Measurements from ENCODE around the gene CRBN.

DNA sequence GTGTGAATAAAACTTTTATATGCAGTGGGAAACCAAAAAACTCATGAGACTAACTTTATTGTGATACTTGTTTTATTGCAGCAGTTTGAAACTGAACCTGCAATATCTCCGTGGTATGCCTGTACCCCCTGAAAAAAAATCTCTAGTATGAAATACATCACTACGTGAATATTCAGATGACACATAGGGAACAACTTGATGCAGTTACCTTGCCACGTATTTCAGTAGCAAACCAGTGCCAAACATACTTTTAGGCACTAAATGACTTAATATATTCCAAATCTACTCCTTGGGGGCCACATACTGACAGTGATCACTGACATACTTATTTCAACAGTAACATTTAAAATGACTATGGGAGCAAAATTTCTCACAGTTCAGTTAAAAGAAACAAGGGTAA is 13.8 kb downstream of the CRBN start:
- TF ChIP-seq ISL1 (CRISPR knock-in tag; IDR thresholded peaks at IDR 0.05) (no peak), PATZ1 (CRISPR knock-in tag; IDR thresholded peaks at IDR 0.05; ENCODE audit: borderline replicate concordance) (no peak), ZFP3 (CRISPR knock-in tag; IDR thresholded peaks at IDR 0.05) (no peak), ZNF565 (CRISPR knock-in tag; conservative IDR thresholded peaks at IDR 0.05; ENCODE audit: low read depth) (no peak), CSDC2 (CRISPR knock-in tag; IDR thresholded peaks at IDR 0.05) (no peak), TOX (CRISPR knock-in tag; IDR thresholded peaks at IDR 0.05; ENCODE audit: borderline replicate concordance) (no peak), SNAI2 (CRISPR knock-in tag; IDR thresholded peaks at IDR 0.05) (no peak), TSHZ2 (CRISPR knock-in tag; IDR thresholded peaks at IDR 0.05) (no peak), RARB (CRISPR knock-in tag; IDR thresholded peaks at IDR 0.05) (no peak), ZNF70 (CRISPR knock-in tag; IDR thresholded peaks at IDR 0.05) (no peak)
- TF ChIP-seq, protein P1, sequence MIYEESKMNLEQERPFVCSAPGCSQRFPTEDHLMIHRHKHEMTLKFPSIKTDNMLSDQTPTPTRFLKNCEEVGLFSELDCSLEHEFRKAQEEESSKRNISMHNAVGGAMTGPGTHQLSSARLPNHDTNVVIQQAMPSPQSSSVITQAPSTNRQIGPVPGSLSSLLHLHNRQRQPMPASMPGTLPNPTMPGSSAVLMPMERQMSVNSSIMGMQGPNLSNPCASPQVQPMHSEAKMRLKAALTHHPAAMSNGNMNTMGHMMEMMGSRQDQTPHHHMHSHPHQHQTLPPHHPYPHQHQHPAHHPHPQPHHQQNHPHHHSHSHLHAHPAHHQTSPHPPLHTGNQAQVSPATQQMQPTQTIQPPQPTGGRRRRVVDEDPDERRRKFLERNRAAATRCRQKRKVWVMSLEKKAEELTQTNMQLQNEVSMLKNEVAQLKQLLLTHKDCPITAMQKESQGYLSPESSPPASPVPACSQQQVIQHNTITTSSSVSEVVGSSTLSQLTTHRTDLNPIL (CRISPR knock-in tag; IDR thresholded peaks at IDR 0.05; ENCODE audit: low read depth), result no peak
